Choroid plexus epithelial cell (primary cell): Measurements from ENCODE around the gene DOCK8.

ENCODE experiments used
- DNase-seq: peaks from one replicate; pipeline ENCODE4 v3.0.0-alpha.2; 2010; ENCODE audit warnings: low read depth
- H3K4me3 ChIP-seq: 2 replicates; pipeline ENCODE4 v1.5.1; 2011; ENCODE audit warnings: low read depth, mild to moderate bottlenecking, control low read depth, low read length, moderate library complexity
- TF ChIP-seq, protein P1 (sequence below): conservative IDR thresholded peaks from 2 replicates; pipeline ENCODE4 v1.5.1; 2011; ENCODE audit warnings: low read depth, mild to moderate bottlenecking, control low read depth, inconsistent platforms, low read length, moderate library complexity

DOCK8 gene

DNA sequence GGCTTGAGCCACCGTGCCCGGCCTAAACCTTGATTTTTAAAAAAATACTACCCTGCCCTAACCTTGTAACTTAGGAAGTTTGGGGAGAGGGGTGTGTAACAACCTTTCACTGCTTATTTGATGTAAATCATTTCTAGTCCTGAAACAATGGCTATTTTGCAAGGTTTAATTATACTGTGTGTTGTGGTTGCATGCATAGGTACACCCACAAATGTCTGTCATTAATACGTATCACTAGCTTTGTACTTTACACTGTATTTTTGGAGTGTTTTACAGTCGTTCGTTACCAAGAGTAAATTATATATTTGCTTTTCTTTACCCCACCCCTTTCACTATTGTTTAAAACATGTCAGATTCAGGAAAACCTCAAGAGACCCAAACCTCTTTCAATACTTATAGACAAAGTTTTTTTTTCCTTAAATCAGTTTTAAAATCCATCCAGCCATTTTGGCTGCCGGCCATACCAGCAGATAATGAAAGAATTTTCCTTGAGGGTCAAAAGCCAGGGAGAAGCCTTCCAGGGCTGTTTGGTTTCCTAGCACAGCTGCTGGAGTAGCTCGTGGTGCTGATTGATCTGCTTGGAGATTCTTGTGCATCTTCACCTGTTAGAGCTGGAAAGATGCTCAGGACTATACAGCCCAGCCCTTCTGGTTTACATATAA, 50.7 kb downstream of the DOCK8 start:
- no peak for DNase-seq

DNA sequence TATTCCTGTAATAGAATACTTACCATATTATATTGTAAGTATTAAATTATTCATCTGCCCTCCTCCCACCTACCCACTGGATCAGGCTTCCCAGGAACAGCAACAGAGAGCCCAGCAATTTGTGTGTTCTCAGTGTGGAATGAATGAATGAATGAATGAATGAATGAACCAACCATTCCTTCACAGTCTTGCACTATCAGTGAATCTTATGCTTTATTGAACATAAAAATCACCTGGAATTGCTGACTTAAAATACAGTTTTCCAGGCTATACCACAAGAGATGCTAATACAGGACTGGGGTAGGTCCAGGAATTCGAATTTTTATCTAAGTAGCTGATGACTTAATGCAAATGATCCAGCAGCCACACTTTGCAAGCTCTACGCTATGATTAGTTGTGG, 51.6 kb downstream of the DOCK8 start:
- no peak overlapping the region for H3K4me3 ChIP-seq
- TF ChIP-seq, protein P1, sequence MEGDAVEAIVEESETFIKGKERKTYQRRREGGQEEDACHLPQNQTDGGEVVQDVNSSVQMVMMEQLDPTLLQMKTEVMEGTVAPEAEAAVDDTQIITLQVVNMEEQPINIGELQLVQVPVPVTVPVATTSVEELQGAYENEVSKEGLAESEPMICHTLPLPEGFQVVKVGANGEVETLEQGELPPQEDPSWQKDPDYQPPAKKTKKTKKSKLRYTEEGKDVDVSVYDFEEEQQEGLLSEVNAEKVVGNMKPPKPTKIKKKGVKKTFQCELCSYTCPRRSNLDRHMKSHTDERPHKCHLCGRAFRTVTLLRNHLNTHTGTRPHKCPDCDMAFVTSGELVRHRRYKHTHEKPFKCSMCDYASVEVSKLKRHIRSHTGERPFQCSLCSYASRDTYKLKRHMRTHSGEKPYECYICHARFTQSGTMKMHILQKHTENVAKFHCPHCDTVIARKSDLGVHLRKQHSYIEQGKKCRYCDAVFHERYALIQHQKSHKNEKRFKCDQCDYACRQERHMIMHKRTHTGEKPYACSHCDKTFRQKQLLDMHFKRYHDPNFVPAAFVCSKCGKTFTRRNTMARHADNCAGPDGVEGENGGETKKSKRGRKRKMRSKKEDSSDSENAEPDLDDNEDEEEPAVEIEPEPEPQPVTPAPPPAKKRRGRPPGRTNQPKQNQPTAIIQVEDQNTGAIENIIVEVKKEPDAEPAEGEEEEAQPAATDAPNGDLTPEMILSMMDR: no peak
- DNase-seq: no peak

More for the DNA sequence above, 50.7 kb downstream of the DOCK8 start:
- TF ChIP-seq, protein P1: no peak
- H3K4me3 ChIP-seq: no peak overlapping the region

DNA sequence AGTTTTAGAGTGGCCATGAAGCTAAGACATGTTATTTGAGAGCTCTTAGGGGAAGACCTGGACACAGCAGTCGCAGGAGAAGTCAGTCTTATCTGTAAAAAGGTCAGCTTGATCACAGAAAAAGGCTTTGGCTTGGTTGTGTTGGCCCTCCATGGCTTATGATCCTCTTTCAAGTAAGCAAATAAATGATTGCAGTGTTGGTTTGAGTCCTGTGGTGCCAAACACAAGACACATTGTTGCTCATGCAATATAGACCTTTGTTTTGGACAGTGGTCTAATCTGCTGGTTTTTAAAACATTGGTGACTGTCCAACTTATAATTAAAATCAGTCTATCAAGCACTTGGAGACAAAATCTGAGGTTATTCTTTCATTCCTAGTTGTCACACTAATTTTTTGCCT, 54.0 kb downstream of the DOCK8 start:
- no peak overlapping the region for H3K4me3 ChIP-seq

DNA sequence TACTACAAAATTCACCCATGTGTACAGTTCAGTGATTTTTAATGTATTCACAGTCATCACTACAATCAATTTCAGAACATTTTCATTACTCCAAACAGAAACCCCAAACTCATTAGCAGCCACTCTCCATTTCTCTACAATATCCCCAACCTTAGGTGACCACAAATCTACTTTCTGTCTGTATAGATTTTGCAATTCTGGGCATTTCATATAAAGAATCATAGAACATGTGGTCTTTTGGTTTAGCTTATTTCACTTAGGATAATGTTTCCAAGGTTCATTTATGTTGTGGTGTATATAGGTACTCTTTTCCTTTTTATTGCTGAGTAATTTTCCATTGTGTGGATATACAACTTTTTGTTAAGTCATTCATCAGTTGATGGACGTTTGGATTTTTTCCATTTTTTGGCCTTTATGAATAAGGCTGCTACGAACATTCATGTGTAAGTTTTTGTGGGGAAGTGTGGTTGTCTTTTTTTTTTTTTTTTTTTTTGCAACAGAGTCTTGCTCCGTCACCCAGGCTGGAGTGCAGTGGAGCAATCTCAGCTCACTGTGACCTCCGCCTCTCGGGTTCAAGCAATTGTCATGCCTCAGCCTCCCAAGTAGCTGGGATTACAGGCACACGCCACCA, 54.5 kb downstream of the DOCK8 start:
- no peak for DNase-seq
- TF ChIP-seq, protein P1: no peak
- no peak overlapping the region for H3K4me3 ChIP-seq

More for the DNA sequence above, 54.0 kb downstream of the DOCK8 start:
- no peak for DNase-seq
- TF ChIP-seq, protein P1: no peak

DNA sequence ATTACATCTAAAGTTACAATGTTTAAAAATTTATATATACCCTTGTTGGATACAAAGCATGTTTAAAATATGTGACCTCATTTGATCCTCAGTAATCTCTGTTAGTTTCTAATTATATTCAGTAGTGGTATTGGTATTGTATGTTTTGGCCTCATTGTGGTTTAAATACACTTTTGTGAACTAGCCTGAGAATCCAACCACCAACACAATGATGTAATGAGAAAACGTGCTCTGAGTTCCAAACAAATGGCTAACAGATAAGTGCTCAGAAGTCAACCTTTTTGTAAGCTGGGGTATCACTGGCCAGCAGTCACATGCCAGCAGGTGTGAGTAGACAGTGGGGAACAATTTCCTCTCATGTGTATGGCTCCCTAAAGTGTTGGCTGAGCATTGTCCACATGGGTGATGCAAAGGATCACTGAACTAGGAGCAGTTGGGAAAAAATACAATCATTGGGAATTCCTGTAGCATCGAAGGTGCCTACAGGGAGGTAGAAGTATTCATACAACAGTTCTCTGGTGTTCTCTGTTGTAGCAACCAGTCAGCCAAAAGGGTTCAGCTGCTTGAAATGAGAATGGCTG, 56.1 kb downstream of the DOCK8 start:
- TF ChIP-seq, protein P1: no peak

DNA sequence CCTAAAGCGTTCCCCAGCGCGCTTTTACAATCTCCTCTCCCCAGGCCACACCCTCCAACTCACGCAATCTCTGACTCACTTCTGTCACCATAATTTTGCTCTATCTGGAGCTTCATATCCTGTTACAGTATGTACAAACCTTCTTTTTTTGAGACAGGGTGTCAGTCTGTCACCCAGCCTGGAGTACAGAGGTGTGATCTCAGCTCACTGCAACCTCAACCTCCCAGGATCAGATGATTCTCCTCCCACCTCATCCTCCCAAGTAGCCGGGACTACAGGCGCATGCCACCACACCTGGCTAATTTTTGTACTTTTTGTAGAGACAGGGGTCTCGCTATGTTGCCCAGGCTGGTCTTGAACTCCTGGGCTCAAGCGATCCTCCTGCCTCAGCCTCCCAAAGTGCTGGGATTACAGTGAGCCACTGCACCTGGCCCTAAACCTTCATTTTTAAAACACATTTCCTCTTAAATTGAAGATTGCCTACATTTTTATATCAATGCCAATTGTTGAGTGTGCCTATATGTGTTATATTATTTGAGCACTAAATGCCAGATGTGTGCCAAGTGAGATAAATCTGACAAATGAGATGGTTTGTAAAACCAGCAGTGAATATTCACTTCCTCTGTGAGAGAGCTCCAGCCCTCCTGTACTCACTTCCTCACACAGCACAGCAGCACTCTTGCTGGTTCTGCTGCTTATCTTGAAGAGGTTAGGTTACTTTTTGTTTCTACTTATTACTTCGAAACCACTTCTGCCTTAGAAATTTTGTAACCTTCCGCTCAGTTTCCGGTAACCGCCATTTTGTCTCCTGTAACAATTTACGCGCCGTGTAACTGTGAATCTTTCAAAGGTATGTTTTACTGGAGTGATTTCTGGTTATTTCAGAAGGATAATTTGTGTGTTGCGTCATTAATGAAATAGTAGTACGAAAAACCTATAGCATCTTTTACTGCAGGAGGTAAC, 57.9 kb downstream of the DOCK8 start:
- no peak overlapping the region for H3K4me3 ChIP-seq
- TF ChIP-seq, protein P1: no peak
- DNase-seq: no peak

More for the DNA sequence above, 56.1 kb downstream of the DOCK8 start:
- H3K4me3 ChIP-seq: no peak overlapping the region
- DNase-seq: no peak
